Stromal cell of bone marrow (primary cell): Measurements from ENCODE around the gene FNDC3B.

Source experiments
- DNase-seq: peaks from one replicate; pipeline ENCODE4 v3.0.0-alpha.2; 2012; ENCODE audit warnings: low read depth

Gene FNDC3B

DNA sequence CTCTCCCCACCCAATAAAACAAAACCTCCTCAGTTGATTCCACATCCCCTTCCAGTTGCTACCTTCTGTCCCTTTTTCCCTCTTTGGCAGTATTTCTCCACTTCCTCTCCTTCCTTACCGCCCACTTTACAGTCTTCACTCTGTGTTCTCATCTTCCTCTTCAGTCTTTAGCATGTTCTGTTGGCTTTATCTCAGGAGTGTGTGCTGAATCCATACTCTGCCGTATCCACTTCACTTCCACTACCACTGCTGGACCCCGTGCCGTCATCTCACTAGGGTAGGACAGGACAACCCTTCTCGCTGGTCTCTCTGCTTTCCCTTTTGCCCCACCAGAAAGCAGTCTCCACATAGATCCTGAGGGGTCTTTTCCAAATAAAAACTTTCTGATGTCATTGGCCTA, 74.3 kb downstream of the FNDC3B start:
- no peak for DNase-seq

DNA sequence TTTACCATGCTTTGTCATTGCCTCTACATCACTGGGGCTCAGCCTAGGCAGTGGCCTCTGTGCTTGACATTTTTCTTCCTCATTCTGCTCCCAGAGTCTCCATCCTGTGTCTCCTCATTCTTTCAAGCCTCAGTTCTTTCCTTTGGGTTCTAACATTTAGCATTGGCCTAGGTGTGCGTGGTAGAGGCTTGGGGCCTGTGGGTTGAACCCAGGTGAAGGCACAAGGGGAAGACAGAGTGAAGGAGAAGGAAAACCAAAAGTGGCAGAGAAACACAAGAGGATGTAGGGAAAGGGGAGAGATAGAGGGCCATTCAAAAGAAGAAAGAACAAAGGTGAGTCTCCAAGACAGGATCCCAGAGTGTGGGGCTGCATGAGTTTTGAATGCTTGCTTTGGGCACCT, 75.7 kb downstream of the FNDC3B start:
- DNase-seq = no peak

DNA sequence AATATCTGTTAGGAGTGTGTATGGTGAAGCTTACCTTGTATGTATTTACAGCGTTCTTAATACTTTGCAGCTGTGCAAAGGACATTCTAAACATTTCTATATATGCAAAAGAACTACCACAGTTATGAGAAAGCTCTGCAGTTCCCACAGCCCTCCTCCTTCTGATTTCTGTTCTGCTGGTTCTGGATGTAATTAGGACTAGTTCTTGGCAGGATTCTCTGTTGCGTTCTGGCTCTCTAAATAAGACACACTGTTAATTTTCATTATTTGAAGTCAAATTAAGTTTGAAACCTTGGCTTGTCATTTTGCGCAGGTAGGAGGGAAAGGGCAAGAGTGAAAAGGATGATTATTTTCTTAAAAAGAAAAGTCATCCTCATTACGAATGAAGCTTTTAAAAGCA, 76.4 kb downstream of the FNDC3B start:
- no peak for DNase-seq

DNA sequence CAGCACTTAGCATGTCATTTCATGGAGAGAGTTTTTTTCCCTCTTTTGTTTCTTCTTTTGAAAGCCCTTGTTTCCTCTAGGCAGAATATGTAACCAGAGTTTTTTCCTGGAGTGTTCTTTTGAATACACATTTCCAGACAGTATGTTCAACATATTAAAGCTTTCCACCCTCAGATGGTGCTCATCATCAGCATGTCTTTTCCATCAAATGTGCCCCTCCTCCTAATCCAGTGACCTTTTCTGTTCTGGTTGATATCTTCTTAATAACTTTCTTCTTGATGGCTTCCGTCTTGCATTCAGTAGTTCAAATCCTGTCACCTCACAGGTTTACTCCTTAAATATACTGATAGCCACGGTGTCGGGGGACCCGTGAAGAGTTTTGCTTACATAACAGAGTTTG, 78.6 kb downstream of the FNDC3B start:
- DNase-seq = no peak

DNA sequence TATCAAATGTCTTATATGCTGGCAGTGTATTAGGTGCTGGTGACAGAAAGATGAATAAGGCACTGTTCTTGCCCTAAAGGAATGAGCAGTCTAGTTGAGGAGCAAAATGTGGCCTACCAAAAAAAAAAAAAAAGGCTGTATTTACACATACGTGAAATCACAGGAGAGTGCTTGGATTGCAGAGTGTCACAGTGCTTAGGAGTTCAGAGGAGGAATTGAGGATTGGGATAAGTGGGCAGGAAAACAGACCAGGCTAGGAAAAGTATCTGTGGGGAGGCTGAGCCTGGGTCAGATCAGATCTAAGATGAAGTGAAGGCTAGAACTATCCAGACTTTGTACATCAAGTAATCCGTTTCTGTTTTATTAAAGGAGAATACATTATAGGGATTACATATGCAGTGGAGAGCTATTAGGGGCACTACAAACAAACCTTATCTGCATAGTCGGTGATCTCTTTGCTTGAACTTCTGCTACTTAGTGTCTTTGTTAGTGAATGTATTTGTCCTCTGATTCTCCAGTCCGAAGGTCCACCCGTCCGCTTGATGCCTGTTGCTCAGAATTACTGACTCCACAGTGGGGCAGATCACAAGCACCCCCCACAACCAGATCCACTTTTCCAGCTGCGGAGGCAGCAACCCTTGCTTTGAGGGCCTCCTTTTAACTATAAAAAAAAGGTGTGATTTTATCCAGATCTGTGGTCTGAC, 80.0 kb downstream of the FNDC3B start:
- DNase-seq = no peak

DNA sequence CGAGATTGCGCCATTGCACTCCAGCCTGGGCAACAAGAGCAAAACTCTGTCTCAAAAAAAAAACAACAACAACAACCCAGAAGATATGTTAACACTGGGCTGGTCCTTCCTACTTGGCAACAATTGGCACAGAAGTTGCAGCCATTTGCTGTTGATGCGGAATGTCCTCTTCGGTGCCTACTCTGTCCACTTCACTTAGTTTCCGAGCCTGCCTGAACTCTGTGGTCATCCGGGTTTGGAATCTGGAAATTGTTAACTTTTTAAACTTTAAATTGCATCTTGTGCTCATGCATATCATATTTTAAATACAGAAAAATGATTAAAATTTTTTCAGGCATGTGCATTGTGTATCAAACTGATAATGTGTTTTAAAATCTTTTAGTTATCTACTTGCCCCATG, 81.5 kb downstream of the FNDC3B start:
- DNase-seq = no peak

DNA sequence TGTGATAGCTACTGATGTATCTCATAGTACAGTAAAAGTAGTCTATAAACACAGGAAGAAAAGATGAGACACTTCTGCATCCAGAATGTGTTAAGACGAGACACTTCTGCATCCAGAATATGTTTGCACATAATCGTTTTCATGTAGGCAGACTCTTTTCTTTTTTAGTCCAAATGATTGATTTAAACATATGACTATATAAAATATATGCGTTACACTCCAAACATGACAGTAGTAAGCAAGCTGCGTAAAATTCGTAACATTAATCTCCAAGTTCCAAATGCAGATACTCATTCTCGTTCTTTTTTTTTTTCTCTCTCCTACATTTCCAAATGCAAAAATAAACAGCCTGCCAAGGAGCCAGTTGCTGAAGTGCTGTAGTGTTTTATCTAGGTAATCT, 82.6 kb downstream of the FNDC3B start:
- no peak for DNase-seq

DNA sequence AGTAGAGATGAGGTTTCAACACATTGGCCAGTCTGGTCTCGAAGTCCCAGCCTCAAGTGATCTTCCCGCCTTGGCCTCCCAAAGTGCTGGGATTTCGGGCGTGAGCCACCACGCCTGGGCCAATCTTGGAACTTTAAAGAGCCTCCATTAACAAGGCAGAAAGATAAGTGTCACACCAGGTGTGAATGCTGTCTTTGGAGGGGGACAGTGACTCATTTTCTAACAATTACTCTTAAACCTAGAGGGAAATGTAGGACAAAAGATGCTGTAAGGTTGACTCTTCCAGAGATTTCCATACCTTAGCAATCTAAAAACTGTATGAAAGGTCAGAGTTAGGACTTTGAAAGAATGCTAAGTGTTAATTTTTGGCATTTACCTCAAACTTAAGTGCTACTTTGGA, 84.9 kb downstream of the FNDC3B start:
- DNase-seq = no peak

DNA sequence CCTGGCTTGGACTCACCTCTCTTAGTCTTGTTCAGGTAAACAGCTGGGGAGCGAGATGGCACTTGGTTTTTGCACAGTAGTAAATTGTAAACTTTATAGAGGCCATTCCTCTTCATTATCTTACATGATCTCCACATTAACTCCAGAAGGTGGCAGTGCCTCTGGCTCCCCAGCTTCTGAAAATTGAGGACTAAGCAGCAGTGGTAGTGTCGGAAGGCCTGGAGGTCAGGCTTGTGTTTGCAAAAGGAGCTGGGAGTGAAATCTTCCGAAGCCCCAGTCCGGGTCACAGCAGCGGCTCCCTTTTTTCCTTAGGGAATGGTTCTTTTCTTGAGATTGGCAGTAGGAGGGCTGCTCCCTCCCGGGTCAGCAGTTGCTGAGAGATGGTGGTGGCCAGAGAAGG, 85.7 kb downstream of the FNDC3B start:
- DNase-seq = no peak

DNA sequence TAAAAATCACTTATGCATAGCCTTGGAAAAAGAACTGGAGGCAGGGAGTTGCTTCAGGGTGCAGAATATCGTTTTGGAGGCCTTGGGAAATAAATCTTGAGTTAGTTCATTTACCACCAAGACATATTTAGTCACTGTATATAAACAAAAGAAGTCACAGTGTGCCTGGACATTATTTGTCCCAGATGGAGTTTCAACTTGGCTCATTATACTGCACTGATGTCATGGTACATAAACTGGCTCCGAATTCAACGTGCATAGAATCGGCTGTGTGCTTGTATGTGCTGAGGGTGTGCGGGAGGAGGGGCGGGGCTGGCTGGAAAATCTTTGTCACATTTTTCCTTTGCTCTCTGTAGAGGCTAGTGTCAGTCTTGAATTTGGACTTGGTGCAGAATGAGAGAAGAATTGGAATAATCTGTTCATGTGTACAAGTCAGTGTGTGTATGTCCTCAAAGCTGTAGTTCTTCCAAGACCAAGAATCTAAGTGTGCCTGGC, 86.6 kb downstream of the FNDC3B start:
- peak; percentile 67 for DNase-seq

DNA sequence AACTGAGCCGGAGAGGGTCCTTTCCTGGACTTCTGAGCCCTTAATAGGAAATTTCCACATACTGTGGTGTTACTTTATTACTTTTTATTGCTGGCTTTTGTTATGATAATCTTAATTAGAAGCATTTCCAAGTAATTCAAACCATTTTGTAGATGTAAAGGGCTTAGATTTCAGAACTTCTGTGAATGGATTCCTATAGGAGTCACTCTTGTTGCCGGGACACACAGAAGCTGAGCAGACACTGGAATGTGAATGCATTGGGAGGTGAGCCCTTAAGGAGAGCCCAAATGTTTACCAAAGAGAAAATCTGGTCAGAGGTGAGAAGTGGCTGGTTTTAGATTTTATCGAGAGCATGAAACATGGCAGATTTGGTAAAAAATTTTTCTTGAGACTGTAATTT, 87.4 kb downstream of the FNDC3B start:
- DNase-seq = no peak

DNA sequence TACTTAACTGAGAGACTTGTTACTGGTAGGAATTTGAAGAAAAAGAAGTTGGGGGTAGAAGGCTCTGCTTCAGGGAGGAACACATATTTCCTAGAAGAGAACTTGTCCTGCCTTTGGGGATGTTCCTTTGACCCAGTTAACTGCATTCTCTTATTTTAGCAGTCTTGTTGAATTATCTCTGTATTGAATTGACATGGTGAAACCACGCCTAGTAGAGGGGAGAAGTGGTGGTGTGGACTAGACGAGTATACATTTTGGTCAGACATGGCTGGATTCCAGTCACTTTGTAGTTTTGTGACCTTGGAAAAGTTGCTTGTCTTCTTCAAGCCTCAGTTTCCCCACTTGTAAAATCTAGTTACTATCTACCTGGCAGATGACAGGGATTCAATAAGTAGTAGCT, 87.8 kb downstream of the FNDC3B start:
- no peak for DNase-seq

DNA sequence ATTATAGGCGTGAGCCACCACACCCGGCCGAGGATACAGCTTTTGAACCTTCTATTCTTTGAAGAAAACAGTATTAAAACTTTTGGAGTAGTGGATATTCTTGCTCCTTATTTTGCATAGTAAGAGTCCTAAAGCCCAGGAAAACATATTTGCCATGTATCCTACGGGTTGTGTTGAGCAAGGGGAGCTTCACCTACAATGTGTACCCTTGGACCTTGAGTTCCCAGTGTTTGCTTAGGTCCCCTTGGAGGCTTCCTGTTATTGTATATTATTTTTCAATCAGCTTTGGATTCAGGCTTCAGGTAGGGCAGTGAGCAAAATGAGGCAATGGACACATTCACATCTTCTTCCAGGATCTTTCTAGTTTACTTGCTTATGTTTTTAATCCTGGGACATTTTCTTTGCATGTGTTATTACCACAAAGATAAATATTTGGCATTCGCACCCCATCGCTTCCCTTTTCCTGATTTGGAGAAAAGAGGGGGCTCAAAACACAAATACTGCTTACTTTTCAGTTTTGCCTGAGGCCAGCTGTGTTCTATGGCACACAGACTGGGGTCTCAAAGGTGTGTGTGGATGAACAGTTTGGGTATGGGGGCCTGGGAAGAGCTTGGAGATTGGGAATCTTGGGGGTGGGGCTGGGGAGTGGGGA, 88.7 kb downstream of the FNDC3B start:
- DNase-seq = no peak

DNA sequence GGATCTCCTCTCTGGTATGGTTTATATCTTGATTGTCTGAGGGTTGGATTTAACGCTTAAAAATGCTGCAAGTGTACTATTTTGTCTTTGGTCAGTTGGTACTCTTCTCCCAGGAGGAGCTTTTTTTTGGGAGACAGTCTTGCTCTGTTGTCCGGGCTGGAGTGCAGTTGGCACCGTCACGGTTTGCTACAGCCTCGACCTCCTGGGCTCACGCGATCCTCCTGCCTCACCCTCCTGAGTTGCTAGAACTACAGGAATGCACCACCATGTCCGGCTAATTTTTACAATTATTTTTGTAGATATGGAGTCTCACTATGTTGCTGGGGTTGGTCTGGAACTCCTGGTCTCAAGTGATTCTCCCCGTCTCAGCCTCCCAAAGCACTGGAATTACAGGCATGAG, 89.5 kb downstream of the FNDC3B start:
- no peak for DNase-seq

DNA sequence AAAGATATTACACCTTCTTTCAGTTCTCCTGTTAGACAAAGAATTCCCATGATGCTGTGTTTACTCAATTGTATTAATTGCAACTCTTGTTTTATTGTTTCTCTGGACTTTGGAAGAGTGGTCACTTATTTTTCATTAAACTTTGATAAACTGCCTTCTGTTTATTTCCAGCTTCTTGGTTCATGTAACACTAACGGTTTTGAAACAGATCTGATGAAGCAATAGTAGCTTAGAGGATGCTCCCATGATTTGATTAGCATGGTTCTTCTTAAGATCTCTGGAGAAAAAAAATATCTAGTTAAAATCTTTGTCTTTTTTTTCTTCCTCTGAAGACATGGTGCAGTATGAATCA, 90.1 kb downstream of the FNDC3B start:
- DNase-seq = no peak

DNA sequence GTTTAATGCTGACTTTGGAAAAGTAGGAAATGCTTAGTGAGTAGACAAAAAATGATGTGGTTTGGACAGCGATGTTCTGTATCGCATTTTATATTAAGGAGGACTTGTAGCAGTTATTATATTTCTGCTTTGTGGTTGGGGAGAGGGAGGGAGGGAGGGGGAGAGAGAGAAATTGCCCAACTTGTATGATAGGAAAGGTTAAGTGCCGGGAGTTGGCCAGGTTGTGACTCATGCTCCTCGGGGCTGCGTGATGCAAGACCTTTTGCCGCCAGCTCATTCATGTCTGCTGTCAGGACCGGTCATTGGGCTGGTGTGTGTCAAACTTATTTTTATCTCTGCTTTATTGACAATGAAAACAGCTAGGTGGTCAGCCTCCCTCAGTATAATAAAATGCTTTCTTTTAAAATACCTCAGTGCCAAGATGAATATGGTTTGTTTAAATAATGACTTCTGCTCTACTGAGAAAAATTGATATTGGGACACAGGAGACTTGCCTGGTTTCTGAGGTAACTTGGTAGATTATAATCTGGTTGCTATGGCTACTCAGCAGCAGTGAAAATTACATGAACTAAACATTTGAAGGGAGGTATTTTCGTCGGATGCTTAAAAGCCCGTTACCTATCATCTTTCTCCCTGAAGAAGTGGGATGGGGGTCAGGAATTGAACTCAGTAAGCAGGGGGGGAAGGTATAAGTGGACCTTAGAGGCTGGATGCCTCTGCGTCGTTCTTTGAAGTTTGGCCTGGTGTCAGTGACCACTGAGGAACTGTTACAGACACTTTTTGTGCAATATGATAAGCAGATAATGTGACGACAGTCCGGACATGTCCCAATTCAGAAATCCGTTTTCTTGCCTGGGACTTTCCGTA, 90.7 kb downstream of the FNDC3B start:
- DNase-seq = peak; percentile 97

DNA sequence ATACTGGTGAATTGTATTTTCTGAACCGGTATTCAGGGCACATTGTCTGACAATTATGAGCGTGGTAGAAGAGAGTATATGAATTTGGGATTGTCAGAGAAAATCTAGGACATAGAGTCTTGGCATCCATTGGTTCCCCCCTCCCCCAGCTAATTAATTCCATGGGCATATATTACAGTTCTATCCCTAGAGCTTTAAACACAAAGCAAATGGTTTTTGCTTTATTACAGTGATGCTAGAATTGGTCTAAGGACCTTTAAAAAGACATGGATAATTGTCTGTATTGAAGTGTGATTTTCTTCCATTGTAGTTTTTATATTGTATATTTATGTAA, 91.3 kb downstream of the FNDC3B start:
- no peak for DNase-seq

DNA sequence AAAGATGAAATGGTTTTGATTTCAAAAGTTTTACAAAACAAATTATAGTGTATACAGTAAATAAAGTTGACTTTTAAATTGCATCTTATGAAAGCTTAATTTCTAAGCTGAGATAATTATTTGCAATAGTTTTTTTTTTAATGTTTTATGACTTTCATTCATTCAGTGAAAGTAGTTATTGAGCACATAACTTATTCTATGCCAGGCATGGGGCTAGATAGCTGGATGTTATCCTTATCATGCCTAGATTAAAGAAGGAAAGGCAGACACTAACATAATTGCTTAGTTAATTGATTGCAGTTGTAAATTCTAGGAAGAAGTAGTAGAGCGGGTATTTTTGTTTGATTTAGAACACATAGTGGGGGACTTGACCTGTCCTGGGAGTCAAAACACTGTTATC, 92.4 kb downstream of the FNDC3B start:
- no peak for DNase-seq

DNA sequence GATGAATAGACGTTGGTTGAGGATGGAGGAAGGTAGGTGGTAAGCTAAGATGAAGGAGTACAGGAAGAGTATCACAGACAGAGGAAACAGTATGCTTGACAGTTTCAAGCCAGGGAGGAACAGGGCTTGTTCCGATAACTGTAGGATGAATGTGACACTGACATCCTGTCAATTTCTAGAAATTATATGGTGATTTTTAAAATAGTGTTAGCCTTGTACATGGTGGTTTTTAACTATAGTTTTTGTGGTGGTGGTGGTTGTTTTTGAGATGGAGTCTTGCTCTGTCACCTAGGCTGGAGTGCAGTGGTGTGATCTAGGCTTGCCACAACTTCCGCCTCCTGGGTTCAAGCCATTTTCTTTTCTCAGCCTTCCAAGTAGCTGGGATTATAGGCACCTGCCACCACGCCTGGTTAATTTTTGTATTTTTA, 92.8 kb downstream of the FNDC3B start:
- no peak for DNase-seq

DNA sequence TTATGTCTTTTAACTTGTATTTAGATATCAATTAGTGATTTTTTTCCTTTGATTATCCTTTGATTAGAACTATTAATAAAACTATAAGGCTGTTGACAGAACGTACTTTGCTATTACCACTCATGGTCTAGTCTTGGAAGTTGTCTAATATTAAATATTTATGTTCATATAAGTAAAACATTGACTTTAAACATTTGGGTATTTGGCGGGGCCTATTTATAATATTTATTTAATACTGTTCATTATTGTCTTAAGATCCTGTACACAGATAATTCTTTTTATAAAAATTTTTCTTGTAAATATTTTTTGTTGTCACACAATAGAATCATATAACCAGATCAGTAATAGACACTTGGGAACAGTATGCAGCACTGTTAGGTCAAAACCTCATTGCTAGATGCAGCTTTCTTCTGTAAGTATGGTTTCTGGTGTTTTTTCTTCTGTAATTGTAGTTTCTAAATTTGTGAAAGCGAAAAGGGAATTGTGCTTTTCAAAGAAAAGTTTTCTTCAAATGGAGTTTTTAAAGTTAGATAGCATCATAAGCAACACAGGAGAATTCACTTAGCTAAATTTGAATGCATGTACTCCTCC, 93.4 kb downstream of the FNDC3B start:
- DNase-seq = no peak

DNA sequence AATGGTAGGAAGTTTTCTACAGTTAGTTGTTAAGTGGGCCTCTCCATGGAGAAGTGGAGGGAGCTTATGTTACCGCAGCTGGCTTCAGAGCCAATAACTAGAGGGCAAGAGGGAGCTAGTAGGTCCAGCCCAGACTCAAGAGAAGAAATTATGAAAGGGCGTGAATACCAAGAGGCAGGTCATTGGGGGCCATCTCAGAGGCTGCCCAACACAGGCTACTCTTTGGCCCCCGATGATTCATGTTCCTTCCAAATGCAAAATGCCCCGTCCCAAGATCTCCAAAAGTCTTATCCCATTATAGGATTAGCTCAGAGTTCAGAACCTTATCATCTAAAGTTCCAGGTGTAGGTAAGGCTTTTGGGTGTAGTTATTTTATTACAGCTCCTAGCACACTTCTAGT, 94.5 kb downstream of the FNDC3B start:
- DNase-seq = no peak

DNA sequence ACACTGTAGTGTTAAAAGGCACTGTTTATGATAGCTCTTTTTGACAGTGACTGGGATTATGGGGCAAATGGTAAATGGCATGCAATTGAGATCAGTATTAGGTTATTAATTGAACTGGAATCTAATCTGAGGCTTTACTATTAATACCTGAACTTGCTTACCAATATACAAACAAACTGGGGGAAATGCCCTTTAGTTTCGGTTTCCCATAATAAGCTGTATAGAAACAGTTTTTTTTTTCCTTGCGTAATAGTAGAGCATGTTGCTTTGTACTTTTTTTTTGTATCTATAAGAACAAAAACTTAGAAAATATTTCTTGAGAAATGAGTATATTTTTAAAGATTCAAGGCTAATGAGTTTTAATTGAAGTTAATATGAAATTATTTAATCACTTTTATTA, 95.0 kb downstream of the FNDC3B start:
- no peak for DNase-seq

DNA sequence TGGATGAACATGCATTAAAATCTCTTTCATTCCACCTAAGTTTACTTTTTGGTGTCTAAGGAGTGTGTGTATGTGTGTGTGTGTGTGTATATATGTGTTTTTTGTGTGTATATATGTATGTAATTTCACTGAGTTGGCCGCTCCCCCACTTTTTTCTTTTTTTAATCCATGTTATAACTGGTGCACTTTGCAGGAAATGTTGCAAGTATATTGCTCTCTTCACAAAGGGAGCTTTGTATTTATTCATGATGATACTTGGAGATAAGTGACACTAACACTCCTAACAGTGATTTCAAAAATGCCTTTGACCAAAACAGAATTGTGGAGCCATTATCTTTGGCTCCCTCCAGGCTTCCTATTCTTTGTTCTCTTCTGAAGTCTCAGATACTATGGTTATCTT, 95.8 kb downstream of the FNDC3B start:
- no peak for DNase-seq
